DOHH2 (cell line): ENCODE results near the gene ANKRD55.

Experiments
- H3F3A ChIP-seq: fragments of 200-600 bp; sonication (generic), shearing (Covaris generic); 2 replicates; pipeline ENCODE4 v1.6.0; 2016; ENCODE audit warnings: antibody characterized with exemption, mild to moderate bottlenecking; ENCODE audit not compliant: control insufficient read depth, insufficient read depth
- H3K27ac ChIP-seq: fragments of 200-600 bp; sonication (generic); 2 replicates; pipeline ENCODE4 v1.5.1; 2014; ENCODE audit warnings: low read depth, mild to moderate bottlenecking, low read length, moderate library complexity
- H3K27me3 ChIP-seq: fragments of 200-600 bp; sonication (generic); 2 replicates; pipeline ENCODE4 v1.6.1; 2014; ENCODE audit warnings: mild to moderate bottlenecking, low read length, mixed read lengths; ENCODE audit not compliant: control insufficient read depth
- H3K36me3 ChIP-seq: fragments of 200-600 bp; sonication (generic); 2 replicates; pipeline ENCODE4 v1.6.1; 2014; ENCODE audit warnings: mild to moderate bottlenecking, low read length, moderate library complexity, mixed read lengths; ENCODE audit not compliant: control insufficient read depth
- H3K4me1 ChIP-seq: fragments of 200-600 bp; sonication (generic); 2 replicates; pipeline ENCODE4 v1.6.1; 2014; ENCODE audit warnings: mild to moderate bottlenecking, low read length, mixed read lengths; ENCODE audit not compliant: control insufficient read depth
- H3K4me2 ChIP-seq: fragments of 200-600 bp; sonication (generic); 2 replicates; pipeline ENCODE4 v1.6.0; 2014; ENCODE audit warnings: mild to moderate bottlenecking, low read length, moderate library complexity
- H3K4me3 ChIP-seq: fragments of 200-600 bp; sonication (generic); 2 replicates; pipeline ENCODE4 v1.5.1; 2014; ENCODE audit warnings: mild to moderate bottlenecking, low read length, mixed read lengths
- H3K79me2 ChIP-seq: fragments of 200-600 bp; sonication (generic); 2 replicates; pipeline ENCODE4 v1.6.1; 2014; ENCODE audit warnings: mild to moderate bottlenecking, low read length, mixed read lengths; ENCODE audit not compliant: control insufficient read depth
- H3K9me2 ChIP-seq: fragments of 200-600 bp; sonication (generic); replicated peaks from 2 replicates; pipeline ENCODE4 v1.6.1; 2014; ENCODE audit warnings: mild to moderate bottlenecking, low read length, mixed read lengths; ENCODE audit not compliant: control insufficient read depth
- H3K9me3 ChIP-seq: fragments of 200-600 bp; sonication (generic); 2 replicates; pipeline ENCODE4 v1.6.1; 2014; ENCODE audit warnings: antibody characterized with exemption, low read length, mixed read lengths; ENCODE audit not compliant: control insufficient read depth, insufficient read depth
- H4K20me1 ChIP-seq: fragments of 200-600 bp; sonication (generic); 2 replicates; pipeline ENCODE4 v1.6.0; 2014; ENCODE audit warnings: low read depth, mild to moderate bottlenecking, antibody characterized with exemption, low read length, moderate library complexity; ENCODE audit not compliant: control insufficient read depth, insufficient read depth
- CTCF ChIP-seq: fragments of 200-600 bp; sonication (generic); IDR thresholded peaks from one replicate; pipeline ENCODE4 v1.5.1; 2014; ENCODE audit warnings: antibody characterized with exemption, mild to moderate bottlenecking, low read depth, low read length; ENCODE audit not compliant: poor library complexity, severe bottlenecking
- EZH2phosphoT487 ChIP-seq: fragments of 200-600 bp; sonication (generic); IDR thresholded peaks from 2 replicates; pipeline ENCODE4 v1.6.1; 2017; ENCODE audit warnings: borderline replicate concordance, mild to moderate bottlenecking, antibody characterized with exemption, low read length, moderate library complexity, mixed read lengths

Gene ANKRD55

DNA sequence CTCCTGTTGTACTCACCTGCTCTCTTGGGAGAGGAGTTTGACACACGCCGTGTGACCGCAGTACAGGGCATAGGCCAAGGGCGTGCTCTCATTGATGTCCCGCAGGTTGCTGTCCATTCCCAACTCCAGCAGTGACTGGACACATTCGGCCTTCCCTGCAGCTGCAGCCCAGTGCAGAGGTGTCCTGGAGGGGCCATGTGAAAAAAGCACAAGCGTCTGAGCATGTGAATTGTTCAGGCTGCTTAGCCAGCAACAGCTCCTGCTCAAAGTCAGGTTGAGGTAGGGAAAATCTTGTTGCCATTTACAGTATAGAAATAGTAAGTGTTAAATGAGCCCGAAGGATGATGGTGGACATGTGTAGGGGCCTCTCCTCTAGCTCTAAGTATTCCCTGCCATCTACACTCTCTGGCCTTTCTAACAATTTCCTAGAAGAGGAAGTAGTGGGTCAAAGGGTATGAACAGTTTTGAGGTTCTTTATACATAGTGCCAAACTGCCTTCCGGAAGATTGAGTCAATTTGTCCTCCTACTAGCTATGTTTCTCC is 116.5 kb downstream of the ANKRD55 start:
- Histone ChIP-seq H3K27me3 (no peaks in the 10 kb centered on the region), H3K9me3 (no peaks in the 10 kb centered on the region), H4K20me1 (no peaks in the 10 kb centered on the region), H3K79me2 (no peaks in the 10 kb centered on the region), H3K36me3 (no peaks in the 10 kb centered on the region), H3K4me2 (no peak overlapping the region), H3K4me3 (no peak overlapping the region), H3K27ac (no peak overlapping the region), H3F3A (no peaks in the 10 kb centered on the region), H3K4me1 (no peaks in the 10 kb centered on the region), H3K9me2 (no peaks in the 10 kb centered on the region)
- TF ChIP-seq EZH2phosphoT487: no peak
- no peak for TF ChIP-seq CTCF

DNA sequence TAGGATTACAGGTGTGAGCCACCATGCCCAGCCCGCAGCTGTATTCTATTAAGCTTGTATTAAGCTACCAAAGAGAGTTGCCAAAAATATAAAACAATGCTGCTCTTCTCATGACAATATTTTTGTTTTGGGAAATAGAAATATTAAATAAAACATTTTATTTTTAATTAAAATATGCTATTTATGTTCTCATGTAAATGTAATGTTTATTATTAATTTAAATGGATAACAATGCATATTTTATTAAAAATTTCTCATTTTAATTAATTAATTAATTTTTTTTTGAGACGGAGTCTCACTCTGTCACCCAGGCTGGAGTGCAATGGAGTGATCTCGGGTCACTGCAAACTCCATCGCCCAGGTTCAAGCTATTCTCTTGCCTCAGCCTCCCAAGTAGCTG is 117.5 kb downstream of the ANKRD55 start:
- TF ChIP-seq EZH2phosphoT487: no peak
- no peak for TF ChIP-seq CTCF
- H3K79me2 ChIP-seq: no peaks in the 10 kb centered on the region
- H4K20me1 ChIP-seq: no peaks in the 10 kb centered on the region
- no peak overlapping the region for H3K4me3 ChIP-seq
- H3K9me2 ChIP-seq: no peaks in the 10 kb centered on the region
- H3K4me1 ChIP-seq: no peaks in the 10 kb centered on the region
- no peaks in the 10 kb centered on the region for H3K36me3 ChIP-seq
- H3K27ac ChIP-seq: no peak overlapping the region
- H3K4me2 ChIP-seq: no peak overlapping the region
- no peaks in the 10 kb centered on the region for H3K27me3 ChIP-seq
- H3K9me3 ChIP-seq: no peaks in the 10 kb centered on the region
- H3F3A ChIP-seq: no peaks in the 10 kb centered on the region

DNA sequence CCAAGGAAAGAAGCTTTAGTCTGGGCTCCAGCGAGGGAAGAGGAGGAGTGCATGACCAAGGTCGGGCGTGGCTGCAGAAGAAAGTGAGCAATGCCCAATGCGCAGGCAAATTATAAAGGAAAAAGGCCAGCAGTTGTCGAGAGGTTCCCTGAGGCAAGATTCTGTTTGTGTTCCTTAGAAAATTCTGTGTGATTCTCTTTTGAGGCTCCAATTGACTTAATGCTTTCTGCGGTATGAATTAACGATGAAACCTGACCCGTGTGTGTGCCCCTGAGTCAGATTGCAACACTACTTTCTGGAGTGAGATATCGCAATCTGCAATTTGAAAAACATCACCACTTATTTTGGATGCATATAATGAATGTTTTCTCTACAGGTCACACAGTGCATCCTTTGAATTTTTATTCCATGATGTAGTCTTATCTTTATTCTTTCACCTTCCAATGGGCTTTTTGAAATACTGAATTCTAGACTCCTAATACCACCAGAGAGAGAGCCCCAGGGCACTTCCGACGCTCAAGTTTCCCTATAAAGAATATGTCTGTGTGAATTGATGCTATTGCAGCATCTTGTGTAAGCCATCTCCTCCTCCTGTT is 120.5 kb downstream of the ANKRD55 start:
- Histone ChIP-seq H3K27me3 (no peaks in the 10 kb centered on the region), H3K4me3 (no peak overlapping the region), H3K9me2 (no peaks in the 10 kb centered on the region), H3F3A (no peaks in the 10 kb centered on the region), H4K20me1 (no peaks in the 10 kb centered on the region), H3K36me3 (no peaks in the 10 kb centered on the region), H3K27ac (no peak overlapping the region), H3K79me2 (no peaks in the 10 kb centered on the region), H3K9me3 (no peaks in the 10 kb centered on the region), H3K4me2 (no peak overlapping the region), H3K4me1 (no peaks in the 10 kb centered on the region)
- no peak for TF ChIP-seq EZH2phosphoT487
- TF ChIP-seq CTCF: no peak
